A673 (cell line): ENCODE results near the gene APMAP.

Source experiments
- EZH2 ChIP-seq: fragments of 200-600 bp; sonication (generic); IDR thresholded peaks from 2 replicates; pipeline ENCODE4 v1.6.1; 2017; ENCODE audit warnings: borderline replicate concordance, low read depth, mild to moderate bottlenecking, mixed read lengths, antibody characterized with exemption, low read length; ENCODE audit not compliant: poor library complexity, severe bottlenecking
- TF ChIP-seq, protein P1 (sequence below): fragments of 300-800, 200-600 bp; sonication (generic); conservative IDR thresholded peaks from 2 replicates; pipeline ENCODE4 v1.5.1; 2017; ENCODE audit warnings: low read depth, mild to moderate bottlenecking, antibody characterized with exemption, low read length, moderate library complexity, mixed read lengths

GRCh38 chr20:24962182-24962492, 30.4 kb downstream of the APMAP start:
- no peak for TF ChIP-seq EZH2
- TF ChIP-seq, protein P1, sequence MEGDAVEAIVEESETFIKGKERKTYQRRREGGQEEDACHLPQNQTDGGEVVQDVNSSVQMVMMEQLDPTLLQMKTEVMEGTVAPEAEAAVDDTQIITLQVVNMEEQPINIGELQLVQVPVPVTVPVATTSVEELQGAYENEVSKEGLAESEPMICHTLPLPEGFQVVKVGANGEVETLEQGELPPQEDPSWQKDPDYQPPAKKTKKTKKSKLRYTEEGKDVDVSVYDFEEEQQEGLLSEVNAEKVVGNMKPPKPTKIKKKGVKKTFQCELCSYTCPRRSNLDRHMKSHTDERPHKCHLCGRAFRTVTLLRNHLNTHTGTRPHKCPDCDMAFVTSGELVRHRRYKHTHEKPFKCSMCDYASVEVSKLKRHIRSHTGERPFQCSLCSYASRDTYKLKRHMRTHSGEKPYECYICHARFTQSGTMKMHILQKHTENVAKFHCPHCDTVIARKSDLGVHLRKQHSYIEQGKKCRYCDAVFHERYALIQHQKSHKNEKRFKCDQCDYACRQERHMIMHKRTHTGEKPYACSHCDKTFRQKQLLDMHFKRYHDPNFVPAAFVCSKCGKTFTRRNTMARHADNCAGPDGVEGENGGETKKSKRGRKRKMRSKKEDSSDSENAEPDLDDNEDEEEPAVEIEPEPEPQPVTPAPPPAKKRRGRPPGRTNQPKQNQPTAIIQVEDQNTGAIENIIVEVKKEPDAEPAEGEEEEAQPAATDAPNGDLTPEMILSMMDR: no peak
